Stimulated activated CD8-positive, alpha-beta memory T cell treated with anti-CD3 and anti-CD28 coated beads, Interleukin-12 subunit alpha, Interleukin-12 subunit beta, amount 100 ng/mL, for 1 hour (primary cell): ENCODE measurements around the gene PITPNC1.
"Not testable (repeated sequence)": the region's sequence is repeated elsewhere in the genome, so short reads cannot be mapped to it uniquely, and the experiment has no call there.

Experiments
- DNase-seq: peaks from one replicate; pipeline ENCODE4 v3.0.0-alpha.2; 2020; ENCODE audit warnings: low read depth

Gene PITPNC1

DNA sequence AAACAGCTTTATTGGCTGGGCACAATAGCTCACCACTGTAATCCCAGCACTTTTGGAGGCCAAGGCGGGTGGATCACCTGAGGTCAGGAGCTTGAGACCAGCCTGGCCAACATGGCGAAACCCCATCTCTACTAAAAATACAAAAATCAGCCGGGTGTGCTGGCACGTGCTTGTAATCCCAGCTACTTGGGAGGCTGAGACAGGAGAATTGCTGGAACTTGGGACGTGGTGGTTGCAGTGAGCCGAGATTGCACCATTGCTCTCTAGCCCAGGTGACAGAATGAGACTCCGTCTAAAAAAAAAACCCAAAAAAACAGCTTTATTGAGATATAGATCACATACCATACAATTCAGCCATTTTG, 274.1 kb downstream of the PITPNC1 start:
- not testable (repeated sequence) for DNase-seq

- DNase-seq = no peak
Measured at GRCh38 chr17:67652433-67652832, 275.4 kb downstream of the PITPNC1 start.

GRCh38 chr17:67655478-67656148, 278.5 kb downstream of the PITPNC1 start:
- DNase-seq = no peak

DNA sequence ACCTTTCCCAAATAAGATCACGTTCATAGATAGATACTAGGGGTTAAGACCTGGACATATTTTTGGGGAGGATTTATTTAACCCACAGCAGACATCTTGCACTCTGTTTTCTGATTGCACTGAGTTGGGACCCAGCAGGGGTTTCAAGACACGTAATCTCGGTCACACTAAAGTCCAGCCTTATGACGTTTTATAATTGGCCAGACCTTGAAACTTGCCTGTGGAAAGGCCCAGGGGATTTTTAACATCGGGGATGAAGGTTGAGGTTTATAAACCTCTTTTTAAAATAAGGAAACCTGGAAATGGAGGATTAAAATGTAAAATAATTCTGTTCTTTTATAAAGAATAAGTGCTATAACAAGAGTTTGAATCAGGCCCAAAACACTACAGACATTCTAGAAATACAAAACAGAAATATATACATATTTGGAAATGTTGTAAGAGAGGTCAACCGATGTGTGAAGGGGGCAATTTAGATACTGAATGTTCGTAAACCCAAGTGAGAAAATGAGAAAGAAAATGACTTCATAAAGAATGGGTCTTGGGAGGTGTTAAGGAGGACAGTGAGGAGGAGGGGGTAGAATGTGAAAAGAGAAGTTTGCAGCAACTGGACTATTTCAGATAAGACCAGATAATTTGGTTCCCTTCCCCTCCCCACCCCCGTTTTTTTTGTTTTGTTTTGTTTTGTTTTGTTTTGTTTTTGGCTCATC, 279.6 kb downstream of the PITPNC1 start:
- no peak for DNase-seq

DNA sequence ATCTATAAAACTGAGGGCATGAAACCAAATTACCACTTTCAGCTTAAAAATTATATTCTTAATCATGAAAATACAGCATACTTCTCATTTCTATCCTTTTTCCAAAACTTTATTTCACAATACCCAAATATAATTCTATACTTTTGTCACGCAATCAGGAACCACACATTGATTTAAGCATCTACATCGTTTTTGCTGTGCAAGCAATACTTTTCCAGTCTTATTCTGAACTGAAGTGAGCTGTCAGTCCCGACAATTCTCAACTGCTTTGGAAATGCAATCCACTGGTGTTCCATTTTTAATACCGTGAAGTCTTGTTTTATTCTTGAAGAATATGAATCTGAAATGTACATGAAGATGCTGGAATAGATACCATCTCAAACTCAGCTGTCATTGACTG, 280.5 kb downstream of the PITPNC1 start:
- DNase-seq = no peak

DNA sequence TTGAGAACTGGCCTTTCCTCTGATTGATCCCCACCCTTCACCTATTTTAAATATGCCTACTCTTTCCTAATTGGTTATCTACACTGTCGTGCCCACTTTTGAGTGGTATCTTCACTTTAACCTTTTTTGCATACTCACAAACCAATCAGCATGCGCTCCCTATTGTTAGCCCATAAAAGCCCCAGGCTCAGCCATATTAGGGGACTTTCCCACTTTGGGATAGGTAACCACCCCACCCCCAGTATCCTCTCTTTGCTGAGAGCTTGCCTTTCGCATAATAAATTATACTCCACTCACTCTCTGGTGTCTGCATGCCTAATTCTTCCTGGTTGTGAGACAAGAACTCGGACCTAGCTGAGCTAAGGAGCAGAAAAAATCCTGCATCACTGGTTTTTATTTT, 281.2 kb downstream of the PITPNC1 start:
- no peak for DNase-seq

- DNase-seq = no peak
Measured at GRCh38 chr17:67659028-67659427, 281.9 kb downstream of the PITPNC1 start.

DNA sequence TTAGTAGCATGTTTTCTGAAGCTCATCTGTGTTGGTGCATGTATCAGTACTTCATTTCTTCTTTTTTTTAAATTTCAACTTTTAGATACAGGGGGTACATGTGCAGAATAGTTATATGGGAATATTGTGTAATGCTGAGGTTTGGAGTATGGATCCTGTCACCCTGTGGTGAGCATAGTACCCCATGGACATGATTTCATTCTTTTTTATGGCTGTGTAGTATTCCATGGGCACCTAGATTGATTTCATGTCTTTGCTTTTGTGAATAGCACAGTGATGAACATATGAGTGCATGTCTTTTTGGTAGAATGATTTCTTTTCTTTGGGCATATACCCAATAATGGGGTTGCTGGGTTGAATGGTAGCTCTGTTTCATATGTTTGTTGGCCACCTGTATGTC, 285.6 kb downstream of the PITPNC1 start:
- no peak for DNase-seq

DNA sequence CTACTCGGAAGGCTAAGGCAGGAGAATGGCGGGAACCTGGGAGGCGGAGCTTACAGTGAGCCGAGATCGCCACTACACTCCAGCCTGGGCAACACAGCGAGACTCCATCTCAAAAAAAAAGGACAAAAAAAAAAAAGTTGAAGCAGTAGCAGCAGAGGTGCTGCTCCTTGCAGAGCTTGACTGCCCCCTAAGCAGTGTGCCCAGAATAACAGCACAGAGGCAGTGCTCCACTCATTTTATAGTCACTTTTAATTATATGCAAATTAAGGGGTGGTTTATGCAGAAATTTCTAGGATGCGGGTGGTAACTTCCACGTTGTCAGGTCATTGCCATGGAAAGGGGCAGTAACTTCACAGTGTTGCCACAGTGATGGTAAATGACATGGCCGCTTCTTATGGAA, 286.4 kb downstream of the PITPNC1 start:
- DNase-seq = no peak

- no peak for DNase-seq
Measured at GRCh38 chr17:67666028-67666427, 288.9 kb downstream of the PITPNC1 start.

GRCh38 chr17:67666710-67667109, 289.6 kb downstream of the PITPNC1 start:
- no peak for DNase-seq

GRCh38 chr17:67671493-67671892, 294.4 kb downstream of the PITPNC1 start:
- no peak for DNase-seq

DNA sequence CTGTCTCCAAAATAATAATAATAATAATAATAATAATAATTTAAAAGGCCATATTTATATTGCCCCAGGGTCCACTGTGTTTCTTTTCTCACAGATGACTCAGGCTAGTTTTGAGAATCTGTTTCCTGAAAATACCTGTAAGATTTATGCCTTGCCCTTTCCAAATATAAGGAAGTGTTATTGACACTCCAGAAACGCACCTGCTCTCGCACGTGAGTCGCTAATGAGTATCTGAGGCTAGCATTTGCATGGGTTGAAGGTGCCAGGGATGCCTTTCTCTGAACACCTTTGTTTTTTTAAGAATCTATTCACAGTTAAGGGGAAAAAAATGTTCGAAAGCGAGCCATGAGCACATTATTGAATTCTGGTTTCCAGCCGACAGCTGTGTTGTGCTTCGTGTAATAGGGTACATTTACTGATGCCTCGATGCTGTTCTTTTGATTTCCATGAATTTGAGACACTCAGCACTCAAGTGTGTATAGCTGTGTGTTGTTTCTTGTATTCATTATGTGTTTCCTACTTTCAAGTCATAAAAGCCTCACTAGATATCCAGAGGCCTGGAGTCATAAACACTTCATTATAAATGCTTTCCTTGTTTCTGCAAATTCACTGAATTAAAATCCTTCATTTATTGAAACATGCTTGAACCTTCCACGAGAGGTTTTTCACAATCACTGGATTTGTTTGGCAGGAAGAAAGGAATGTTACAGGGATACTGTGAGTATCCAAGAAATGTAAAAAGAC, 295.7 kb downstream of the PITPNC1 start:
- DNase-seq = no peak

DNA sequence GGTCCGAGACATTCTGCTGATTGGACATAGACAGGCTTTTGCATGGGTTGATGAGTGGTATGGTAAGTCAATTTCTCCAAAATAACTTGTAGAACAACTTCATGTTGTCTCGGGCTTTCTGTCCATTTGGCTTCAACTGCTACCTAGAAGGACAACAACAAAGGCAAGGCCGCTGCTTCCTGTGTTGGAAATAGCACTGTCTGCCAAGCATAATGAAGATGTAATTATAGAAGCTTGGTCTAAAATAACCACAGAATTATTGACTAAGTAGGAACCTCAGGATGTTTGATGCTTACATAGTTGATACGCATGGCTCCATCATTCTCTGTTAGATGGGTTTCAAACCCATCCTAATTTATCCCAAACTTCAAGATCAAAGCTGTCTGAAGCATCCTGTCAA, 298.4 kb downstream of the PITPNC1 start:
- no peak for DNase-seq

- no peak for DNase-seq
Measured at GRCh38 chr17:67676305-67676704, 299.2 kb downstream of the PITPNC1 start.

GRCh38 chr17:67678414-67678813, 301.3 kb downstream of the PITPNC1 start:
- DNase-seq = no peak

GRCh38 chr17:67679225-67679624, 302.1 kb downstream of the PITPNC1 start:
- no peak for DNase-seq

DNA sequence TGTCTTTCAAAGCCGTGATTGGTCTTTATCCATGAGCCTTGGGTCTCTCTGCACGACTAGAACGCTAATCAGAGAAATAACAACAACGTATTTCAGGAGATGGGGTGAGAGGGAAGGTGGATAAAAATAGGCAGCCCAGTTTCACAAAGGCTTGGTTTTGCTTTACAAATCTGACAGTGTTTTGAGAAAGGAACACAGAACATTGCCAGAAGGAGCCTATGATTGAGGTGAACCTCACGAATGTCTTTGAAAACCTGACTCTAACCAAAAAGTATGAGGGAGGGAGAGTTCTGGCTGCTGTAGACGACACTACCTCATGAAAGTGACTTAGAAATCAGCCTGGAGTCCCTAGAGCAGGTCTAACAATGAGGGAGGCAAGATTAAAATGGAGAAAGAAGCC, 302.6 kb downstream of the PITPNC1 start:
- DNase-seq = no peak

DNA sequence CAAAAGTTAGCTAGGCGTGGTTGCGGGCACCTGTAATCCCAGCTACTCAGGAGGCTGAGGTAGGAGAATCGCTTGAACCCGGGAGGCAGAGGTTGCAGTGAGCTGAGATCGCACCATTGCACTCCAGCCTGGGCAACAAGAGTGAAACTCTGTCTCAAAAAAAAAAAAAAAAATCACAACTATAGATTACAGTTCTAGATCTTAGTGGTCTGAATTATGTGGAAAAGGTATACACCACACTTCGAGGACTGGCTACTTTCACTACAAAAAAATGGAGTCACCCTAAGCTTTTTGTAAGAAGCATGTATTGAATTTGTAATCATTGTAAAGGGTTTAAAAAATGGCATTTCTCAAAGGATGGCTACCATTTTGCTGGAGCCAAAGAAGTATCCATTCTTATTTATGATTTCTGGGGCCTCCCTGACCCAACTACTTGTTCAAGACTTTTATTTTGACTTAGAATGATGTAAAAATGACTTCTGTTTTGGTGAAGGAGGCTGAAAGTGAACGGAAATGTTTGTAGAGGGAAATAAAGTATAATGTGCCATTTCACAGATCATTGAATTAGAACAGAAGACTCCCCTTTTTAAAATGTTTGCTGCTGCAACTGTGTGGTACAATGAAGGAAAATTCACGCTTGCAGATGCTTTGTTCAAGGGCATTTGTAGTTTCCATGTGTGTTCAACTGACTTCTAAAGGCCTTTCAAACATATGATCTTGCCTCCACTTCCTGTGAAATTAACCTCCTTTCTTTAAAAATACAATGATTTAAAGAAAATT, 303.6 kb downstream of the PITPNC1 start:
- no peak for DNase-seq

GRCh38 chr17:67682196-67682595, 305.1 kb downstream of the PITPNC1 start:
- DNase-seq = no peak

DNA sequence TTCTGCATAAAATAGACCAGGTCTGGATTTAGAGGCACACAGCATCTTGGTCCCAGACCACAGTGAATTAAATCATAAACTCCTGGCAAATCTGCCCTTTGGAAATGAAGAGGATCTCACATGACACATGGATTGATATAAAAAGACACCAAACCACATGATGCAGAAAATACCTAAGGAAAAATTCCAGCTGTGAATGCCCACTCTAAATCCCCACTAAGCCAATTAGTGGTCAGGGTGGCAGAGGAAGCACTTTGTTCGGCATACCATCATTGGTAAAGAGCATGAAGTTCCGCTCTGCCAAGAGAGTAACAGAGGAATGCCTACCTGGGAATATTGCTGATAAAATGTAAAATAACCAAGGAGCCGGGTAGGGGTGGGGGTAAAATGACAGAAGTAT, 308.3 kb downstream of the PITPNC1 start:
- DNase-seq = no peak

DNA sequence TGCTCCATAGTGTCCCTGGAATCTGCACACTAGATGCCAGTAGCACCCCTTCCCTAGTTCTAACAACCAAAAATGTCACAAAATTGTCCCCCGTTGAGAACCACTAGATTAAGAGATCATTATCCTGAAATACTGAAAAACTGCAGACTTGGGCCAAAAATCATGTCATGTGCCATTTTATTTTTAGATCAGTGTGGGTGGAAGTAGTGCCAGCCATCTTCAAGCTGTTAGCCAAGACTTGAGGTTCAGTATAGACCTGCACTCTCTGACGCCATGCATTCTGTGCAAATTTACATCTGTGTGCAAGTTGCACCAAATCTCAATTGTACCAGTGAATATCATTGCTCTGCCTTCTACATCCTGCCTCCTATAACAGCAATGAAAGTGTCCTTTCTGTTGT, 309.2 kb downstream of the PITPNC1 start:
- DNase-seq = no peak

- DNase-seq = no peak
Measured at GRCh38 chr17:67687511-67687910, 310.4 kb downstream of the PITPNC1 start.
